HUES48 (cell line): Measurements from ENCODE around the gene COLGALT1.
"Not testable (repeated sequence)": the region's sequence is repeated elsewhere in the genome, so short reads cannot be mapped to it uniquely, and the experiment has no call there.

Experiments used
- H3K27ac ChIP-seq: one replicate; pipeline ENCODE4 v1.7.0; 2013; ENCODE audit warnings: low read depth, low read length, inconsistent platforms
- H3K27me3 ChIP-seq: 2 replicates; pipeline ENCODE4 v1.6.1; 2013; ENCODE audit warnings: mild to moderate bottlenecking, low read length; ENCODE audit not compliant: control insufficient read depth, insufficient read depth
- H3K36me3 ChIP-seq: 2 replicates; pipeline ENCODE4 v1.6.1; 2013; ENCODE audit warnings: low read length; ENCODE audit not compliant: control insufficient read depth, insufficient read depth
- H3K4me1 ChIP-seq: 2 replicates; pipeline ENCODE4 v1.6.1; 2013; ENCODE audit warnings: mild to moderate bottlenecking, low read length; ENCODE audit not compliant: control insufficient read depth, insufficient read depth
- H3K4me3 ChIP-seq: 2 replicates; pipeline ENCODE4 v1.5.1; 2013; ENCODE audit warnings: mild to moderate bottlenecking, low read depth, low read length
- H3K9ac ChIP-seq: 2 replicates; pipeline ENCODE4 v1.6.1; 2013; ENCODE audit warnings: mild to moderate bottlenecking, low read depth, low read length, moderate library complexity
- H3K9me3 ChIP-seq: 2 replicates; pipeline ENCODE4 v1.6.1; 2013; ENCODE audit warnings: low read length; ENCODE audit not compliant: control insufficient read depth, insufficient read depth

Gene COLGALT1

DNA sequence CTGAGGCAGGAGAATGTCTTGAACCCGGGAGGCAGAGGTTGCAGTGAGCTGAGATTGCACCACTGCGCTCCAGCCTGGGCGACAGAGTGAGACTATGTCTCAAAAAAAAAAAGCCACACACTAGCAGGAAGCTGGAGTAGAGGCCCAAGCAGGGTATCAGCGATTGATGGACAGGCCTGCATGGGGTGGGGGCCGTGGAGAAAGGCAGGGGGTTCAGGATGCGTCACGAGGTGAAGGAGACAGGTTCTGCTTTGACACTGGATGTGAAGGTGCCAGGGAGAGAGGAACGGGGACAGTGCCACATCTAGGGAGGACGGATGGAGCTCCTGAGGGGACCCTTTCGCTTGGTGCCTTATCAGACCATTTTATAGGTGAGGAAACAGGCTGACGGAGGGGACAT is 7.1 kb downstream of the COLGALT1 start:
- H3K27ac ChIP-seq = no peak overlapping the region
- H3K4me3 ChIP-seq = no peak overlapping the region
- H3K4me1 ChIP-seq = no peaks in the 10 kb centered on the region
- H3K9me3 ChIP-seq = no peaks in the 10 kb centered on the region
- H3K36me3 ChIP-seq = peaks cover 13% of the 10 kb centered on the region
- no peaks in the 10 kb centered on the region for H3K27me3 ChIP-seq
- no peak overlapping the region for H3K9ac ChIP-seq

DNA sequence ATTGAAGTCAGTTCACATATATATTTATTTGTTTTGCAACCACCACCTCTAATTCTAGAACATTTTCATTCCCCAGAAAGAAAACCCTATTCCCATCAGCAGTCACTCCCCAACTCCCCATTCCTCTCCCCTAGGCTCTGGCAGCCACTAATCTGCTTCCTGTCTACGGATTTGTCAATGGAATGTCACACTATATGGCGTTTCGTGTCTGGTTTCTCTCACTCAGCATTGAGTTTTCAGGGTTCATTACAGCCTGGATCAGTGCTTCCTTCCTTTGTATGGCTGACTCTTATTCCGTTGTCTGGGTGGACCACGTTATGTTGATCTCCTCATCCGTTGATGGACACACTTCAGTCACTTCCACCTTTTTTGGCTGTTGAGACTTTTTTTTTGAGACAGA is 9.3 kb downstream of the COLGALT1 start:
- Histone ChIP-seq H3K4me3 (no peak overlapping the region), H3K9me3 (no peaks in the 10 kb centered on the region), H3K9ac (no peak overlapping the region), H3K27ac (no peak overlapping the region), H3K36me3 (peaks cover 22% of the 10 kb centered on the region), H3K27me3 (no peaks in the 10 kb centered on the region), H3K4me1 (no peaks in the 10 kb centered on the region)

DNA sequence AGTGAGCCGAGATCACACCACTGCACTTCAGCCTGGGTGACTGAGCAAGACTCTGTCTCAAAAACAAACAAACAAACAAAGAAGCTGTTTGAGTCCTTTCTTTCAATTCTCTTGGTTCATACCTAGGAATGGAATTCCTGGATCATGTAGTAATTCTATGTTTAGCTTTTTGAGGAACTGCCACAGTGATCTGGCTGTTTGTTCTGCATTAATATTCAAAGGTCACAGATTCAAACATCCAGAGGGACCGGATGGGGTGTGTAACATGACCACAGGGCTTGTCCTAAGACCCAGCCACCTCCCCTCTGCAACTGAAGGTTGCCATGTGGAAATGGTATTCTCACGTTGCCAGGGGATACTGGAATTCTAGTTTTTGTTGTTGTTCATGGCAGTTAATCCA is 10.2 kb downstream of the COLGALT1 start:
- no peaks in the 10 kb centered on the region for H3K4me1 ChIP-seq
- H3K36me3 ChIP-seq = peaks cover 17% of the 10 kb centered on the region; the same call in 1 of the 2 replicates
- H3K27me3 ChIP-seq = no peaks in the 10 kb centered on the region
- H3K9me3 ChIP-seq = no peaks in the 10 kb centered on the region
- no peak overlapping the region for H3K4me3 ChIP-seq
- no peak overlapping the region for H3K9ac ChIP-seq
- H3K27ac ChIP-seq = no peak overlapping the region

DNA sequence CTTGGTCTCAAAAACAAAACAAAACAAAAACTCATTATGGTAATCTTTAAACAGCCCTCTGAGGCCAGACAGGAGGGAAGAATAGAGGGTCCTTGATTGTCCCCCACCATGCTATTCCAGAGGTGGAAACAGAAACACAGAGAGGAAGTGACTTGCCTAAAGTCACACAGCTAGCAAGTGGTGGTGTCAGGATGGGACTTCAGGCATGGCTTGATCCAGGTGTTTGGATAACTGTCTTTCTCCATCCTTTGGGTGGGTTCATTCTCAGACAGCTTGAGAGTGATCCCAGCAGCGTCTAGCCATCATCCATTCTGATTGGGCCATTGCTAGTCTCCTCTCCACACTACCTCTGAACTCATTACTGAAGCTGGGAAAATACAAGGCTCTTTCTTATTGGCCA is 12.5 kb downstream of the COLGALT1 start:
- H3K36me3 ChIP-seq = peaks cover 23% of the 10 kb centered on the region
- H3K4me1 ChIP-seq = no peaks in the 10 kb centered on the region
- no peaks in the 10 kb centered on the region for H3K9me3 ChIP-seq
- no peaks in the 10 kb centered on the region for H3K27me3 ChIP-seq
- no peak overlapping the region for H3K9ac ChIP-seq
- H3K27ac ChIP-seq = no peak overlapping the region
- H3K4me3 ChIP-seq = no peak overlapping the region

DNA sequence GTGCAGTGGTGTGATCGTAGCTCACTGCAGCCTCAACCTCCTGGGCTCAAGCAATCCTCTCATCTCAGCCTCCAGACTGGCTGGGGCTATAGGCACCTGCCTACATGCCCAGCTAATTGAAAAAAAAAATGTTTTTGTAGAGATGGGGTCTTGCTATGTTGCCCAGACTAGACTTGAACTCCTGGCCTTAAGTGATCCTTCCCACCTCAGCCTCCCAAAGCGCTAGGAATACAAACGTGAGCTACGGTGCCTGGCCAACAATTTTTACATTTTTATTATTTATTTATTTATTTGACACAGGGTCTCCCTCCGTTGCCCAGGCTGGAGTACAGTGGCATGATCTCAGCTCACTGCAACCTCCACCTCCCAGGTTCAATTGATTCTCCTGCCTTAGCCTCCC is 14.8 kb downstream of the COLGALT1 start:
- not testable (repeated sequence) for H3K4me3 ChIP-seq, H3K27ac ChIP-seq, H3K4me1 ChIP-seq, H3K27me3 ChIP-seq, H3K9ac ChIP-seq, H3K9me3 ChIP-seq
- peaks cover 23% of the 10 kb centered on the region for H3K36me3 ChIP-seq

DNA sequence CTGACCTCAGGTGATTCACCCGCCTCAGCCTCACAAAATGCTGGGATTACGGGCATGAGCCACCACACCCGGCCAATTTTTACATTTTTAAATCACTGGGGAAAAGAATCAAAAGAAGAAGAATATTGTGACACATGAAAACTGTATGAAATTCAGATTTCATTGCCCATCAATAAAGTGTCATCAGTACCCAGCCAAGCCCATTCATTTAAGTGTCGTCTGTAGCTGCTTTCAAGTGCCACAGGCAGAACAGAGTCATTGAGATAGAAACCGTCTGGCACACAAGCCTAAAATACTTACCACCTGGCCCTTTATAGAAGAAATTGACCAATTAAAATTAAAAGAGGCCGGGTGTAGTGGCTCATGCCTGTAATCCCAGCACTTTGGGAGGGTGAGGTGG is 15.3 kb downstream of the COLGALT1 start:
- Histone ChIP-seq H3K9me3 (no peaks in the 10 kb centered on the region), H3K9ac (no peak overlapping the region), H3K27ac (no peak overlapping the region), H3K4me3 (no peak overlapping the region), H3K36me3 (peaks cover 23% of the 10 kb centered on the region), H3K27me3 (no peaks in the 10 kb centered on the region), H3K4me1 (no peaks in the 10 kb centered on the region)

DNA sequence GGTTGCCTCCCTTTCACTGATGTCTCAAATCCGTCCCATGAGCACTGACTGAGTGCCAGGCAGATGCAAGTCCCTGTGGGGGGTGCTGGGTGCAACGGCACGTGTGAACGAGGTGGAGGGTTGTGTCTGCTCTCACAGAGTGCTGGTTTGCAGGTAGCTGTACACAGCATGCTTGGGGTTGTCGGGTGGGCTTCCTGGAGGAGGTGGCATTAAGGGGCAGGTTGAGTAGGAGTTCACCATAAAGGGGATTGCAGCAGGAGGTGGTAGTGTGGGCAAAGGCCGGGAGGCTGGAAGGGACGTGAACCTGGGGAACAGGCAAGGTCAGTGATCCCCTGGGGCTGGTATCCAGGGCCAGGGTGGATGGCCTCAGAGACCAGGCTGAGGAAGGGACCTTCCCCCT is 17.2 kb downstream of the COLGALT1 start:
- H3K4me1 ChIP-seq = no peaks in the 10 kb centered on the region; the same call in 1 of the 2 replicates
- no peaks in the 10 kb centered on the region for H3K9me3 ChIP-seq
- H3K27me3 ChIP-seq = no peaks in the 10 kb centered on the region
- no peak overlapping the region for H3K9ac ChIP-seq
- peaks cover 23% of the 10 kb centered on the region for H3K36me3 ChIP-seq
- H3K27ac ChIP-seq = no peak overlapping the region
- no peak overlapping the region for H3K4me3 ChIP-seq

DNA sequence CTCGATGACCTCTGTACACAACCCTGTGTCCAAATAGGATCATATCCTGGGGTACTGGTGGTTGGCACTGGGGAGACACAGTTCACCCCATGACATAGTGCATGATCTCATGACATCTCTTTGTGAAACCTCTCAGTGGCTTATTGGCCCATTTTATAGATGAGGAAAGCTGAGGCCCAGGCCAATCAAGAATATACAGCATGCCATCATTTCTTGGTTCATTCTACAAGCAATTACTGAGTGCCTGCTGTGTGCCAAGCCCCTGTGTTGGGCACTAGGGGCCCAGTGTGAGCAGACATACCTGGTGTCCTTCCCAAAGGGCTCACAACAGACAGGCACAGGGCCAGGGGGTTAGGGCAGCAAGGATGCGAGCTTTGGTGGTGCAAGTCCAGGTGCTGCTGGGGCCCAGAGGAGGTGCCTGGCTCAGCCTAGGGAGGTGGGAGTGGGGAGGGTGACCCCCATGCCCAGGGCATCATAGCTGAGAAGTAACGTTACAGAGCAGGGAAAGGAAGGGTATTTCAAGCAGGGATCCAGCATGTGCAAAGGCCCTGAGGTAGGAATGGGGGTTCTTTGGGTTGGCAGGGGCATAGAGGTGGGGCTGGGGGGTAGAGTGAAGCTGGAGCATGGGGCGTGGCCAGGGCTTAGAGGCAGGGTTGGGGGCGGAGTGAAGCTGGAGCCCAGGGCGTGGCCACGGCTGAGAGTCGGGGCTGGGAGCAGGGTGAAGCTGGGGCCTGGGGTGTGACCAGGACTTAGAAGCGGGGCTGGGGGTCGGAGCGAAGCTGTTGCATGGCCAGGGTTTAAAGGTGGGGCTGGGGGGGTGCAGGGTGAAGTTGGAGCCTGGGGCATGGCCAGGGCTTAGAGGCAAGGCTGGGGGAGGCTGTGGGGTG is 20.7 kb downstream of the COLGALT1 start:
- Histone ChIP-seq H3K27me3 (no peaks in the 10 kb centered on the region), H3K27ac (no peak overlapping the region), H3K4me3 (no peak overlapping the region), H3K9ac (no peak overlapping the region), H3K4me1 (peaks cover 3% of the 10 kb centered on the region; the same call in 1 of the 2 replicates), H3K9me3 (no peaks in the 10 kb centered on the region), H3K36me3 (peaks cover 17% of the 10 kb centered on the region)

DNA sequence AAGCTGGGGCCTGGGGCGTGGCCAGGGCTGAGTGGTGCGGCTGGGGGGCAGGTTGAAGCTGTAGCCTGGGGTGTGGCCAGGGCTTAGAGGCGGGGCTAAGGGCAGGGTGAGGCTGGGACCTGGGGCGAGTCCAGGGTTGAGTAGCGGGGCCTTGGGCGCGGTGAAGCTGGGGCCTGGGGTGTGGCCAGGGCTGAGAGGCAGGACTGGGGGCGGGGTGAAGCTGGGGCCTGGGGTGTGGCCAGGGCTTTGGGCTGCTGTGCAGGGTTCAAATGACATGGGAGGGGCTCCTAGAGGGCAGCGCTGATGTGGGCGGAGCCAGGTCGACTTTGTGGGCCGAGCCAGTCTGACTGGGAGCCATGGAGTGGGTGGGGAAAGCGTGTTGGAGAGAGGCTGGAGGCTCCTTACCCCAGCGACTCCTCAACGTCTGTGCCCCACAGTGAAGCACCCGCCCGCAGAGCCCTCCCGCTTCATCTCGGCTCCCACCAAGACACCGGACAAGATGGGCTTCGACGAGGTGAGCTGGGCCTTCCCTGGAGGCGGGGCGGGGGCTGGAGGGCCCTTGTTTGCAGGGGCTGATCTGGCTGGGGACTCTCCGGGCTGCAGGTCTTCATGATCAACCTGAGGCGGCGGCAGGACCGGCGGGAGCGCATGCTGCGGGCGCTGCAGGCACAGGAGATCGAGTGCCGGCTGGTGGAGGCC is 21.5 kb downstream of the COLGALT1 start:
- Histone ChIP-seq H3K4me3 (peak overlapping the region; percentile 54; the same call in 1 of the 2 replicates), H3K27ac (no peak overlapping the region), H3K27me3 (no peaks in the 10 kb centered on the region), H3K4me1 (peaks cover 3% of the 10 kb centered on the region; the same call in 1 of the 2 replicates), H3K9me3 (no peaks in the 10 kb centered on the region), H3K36me3 (peaks cover 23% of the 10 kb centered on the region), H3K9ac (no peak overlapping the region)

DNA sequence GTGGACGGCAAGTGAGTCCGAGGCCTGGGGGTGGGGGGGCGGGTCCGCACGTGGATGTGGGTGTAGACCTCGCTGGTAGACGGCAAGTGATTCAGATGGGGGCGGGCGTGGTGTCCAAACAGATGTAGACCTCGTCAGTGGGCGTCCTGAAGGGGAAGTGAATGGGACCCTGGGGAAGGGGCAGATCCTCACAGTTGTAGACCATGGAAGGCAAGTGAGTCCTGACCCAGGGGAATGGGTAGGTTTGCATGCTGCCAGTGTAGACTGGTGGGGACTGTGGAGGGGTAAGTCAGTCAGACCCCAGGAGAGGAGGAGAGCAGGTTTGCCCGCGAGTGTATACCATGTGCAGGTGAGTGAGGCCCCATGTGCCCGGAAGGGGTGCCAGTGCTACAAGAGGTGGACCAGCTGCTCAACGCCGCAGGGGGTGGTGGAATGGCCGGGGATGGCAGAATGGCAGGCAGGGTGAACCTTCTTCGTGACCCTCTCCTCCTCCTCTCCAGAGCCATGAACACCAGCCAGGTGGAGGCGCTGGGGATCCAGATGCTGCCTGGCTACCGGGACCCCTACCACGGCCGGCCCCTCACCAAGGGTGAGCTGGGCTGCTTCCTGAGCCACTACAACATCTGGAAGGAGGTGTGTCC is 22.1 kb downstream of the COLGALT1 start:
- peaks cover 3% of the 10 kb centered on the region; the same call in 1 of the 2 replicates for H3K4me1 ChIP-seq
- peaks cover 19% of the 10 kb centered on the region for H3K36me3 ChIP-seq
- no peak overlapping the region for H3K4me3 ChIP-seq
- no peaks in the 10 kb centered on the region for H3K27me3 ChIP-seq
- H3K27ac ChIP-seq = no peak overlapping the region
- H3K9me3 ChIP-seq = no peaks in the 10 kb centered on the region
- no peak overlapping the region for H3K9ac ChIP-seq
